Neural progenitor cell (in vitro differentiated cells): ENCODE measurements around the gene MYH6.

ENCODE experiments used
- EZH2 ChIP-seq: fragments of 200-600 bp; sonication (generic); IDR thresholded peaks from 2 replicates; pipeline ENCODE4 v1.6.1; 2017; ENCODE audit warnings: antibody characterized with exemption, mild to moderate bottlenecking, moderate library complexity
- EZH2phosphoT487 ChIP-seq: fragments of 200-600 bp; sonication (generic); IDR thresholded peaks from 2 replicates; pipeline ENCODE4 v1.6.1; 2017; ENCODE audit warnings: antibody characterized with exemption
- TF ChIP-seq, protein P1 (sequence below): fragments of 200-600 bp; sonication (generic); IDR thresholded peaks from 2 replicates; pipeline ENCODE4 v1.5.1; 2017; ENCODE audit warnings: antibody characterized with exemption, mild to moderate bottlenecking

DNA sequence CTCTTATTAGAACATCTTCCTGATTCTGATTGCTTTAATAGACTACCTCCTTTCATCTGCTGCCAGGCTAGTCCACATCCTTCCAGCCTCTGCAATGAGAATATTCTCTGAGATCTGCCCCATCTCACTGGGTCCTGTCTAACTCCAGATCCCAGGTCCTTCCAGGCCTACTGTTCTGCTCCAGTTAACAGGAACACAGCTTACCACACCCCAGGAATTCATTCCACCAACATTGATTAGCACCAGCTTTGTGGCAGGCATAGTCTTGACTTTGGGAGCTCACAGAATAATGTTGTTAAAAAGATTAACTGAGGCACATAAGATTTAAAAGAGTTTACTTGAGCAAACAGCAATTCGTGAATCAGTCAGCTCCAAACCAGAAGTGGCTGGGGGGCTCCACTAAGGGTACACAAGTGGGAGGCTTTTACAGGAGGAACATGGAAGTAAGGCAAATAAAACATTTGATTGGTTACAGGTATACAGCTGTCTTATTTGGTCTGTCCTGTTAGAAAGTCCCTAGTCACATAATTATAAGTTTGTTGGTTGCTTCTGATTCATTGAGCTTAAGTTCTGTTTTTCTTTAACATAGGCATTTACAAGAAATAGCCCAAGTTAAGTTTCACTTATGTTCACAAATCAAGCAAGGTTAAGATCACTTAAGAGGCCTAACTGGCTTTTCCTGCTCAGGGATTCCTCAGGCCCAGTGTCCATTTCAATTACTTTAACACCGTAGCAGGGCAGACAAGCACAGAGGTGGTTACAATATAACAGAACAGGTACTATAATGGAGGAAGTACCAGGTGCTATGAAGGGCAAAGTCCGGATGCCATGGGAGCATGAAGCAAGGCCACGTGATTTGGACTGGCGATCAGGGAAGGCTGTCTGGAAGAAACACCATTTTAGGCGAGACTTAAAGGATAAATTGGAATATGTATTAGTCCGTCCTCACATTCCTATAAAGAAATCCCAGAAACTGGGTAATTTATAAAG lies 39.6 kb upstream of the MYH6 start:
- TF ChIP-seq, protein P1, sequence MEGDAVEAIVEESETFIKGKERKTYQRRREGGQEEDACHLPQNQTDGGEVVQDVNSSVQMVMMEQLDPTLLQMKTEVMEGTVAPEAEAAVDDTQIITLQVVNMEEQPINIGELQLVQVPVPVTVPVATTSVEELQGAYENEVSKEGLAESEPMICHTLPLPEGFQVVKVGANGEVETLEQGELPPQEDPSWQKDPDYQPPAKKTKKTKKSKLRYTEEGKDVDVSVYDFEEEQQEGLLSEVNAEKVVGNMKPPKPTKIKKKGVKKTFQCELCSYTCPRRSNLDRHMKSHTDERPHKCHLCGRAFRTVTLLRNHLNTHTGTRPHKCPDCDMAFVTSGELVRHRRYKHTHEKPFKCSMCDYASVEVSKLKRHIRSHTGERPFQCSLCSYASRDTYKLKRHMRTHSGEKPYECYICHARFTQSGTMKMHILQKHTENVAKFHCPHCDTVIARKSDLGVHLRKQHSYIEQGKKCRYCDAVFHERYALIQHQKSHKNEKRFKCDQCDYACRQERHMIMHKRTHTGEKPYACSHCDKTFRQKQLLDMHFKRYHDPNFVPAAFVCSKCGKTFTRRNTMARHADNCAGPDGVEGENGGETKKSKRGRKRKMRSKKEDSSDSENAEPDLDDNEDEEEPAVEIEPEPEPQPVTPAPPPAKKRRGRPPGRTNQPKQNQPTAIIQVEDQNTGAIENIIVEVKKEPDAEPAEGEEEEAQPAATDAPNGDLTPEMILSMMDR: no peak
- no peak for TF ChIP-seq EZH2phosphoT487
- no peak for TF ChIP-seq EZH2
